Rectal smooth muscle tissue (tissue), 1 donor: ENCODE results near the gene TRIM60.
"Not testable (repeated sequence)": the region's sequence is repeated elsewhere in the genome, so short reads cannot be mapped to it uniquely, and the experiment has no call there.

Experiments
- H3K27ac ChIP-seq: one replicate; pipeline ENCODE4 v1.7.0; 2013; ENCODE audit warnings: low read depth, low read length, inconsistent platforms
- H3K27me3 ChIP-seq: one replicate; pipeline ENCODE4 v1.7.0; 2013; ENCODE audit warnings: low read length; ENCODE audit not compliant: control insufficient read depth, insufficient read depth
- H3K36me3 ChIP-seq: one replicate; pipeline ENCODE4 v1.7.0; 2013; ENCODE audit warnings: low read length; ENCODE audit not compliant: control insufficient read depth, insufficient read depth
- H3K4me1 ChIP-seq: one replicate; pipeline ENCODE4 v1.7.0; 2013; ENCODE audit warnings: low read length; ENCODE audit not compliant: control insufficient read depth, insufficient read depth
- H3K4me3 ChIP-seq: one replicate; pipeline ENCODE4 v1.7.0; 2013; ENCODE audit warnings: low read length
- H3K9ac ChIP-seq: one replicate; pipeline ENCODE4 v1.7.0; 2013; ENCODE audit warnings: low read length

The TRIM60 gene

DNA sequence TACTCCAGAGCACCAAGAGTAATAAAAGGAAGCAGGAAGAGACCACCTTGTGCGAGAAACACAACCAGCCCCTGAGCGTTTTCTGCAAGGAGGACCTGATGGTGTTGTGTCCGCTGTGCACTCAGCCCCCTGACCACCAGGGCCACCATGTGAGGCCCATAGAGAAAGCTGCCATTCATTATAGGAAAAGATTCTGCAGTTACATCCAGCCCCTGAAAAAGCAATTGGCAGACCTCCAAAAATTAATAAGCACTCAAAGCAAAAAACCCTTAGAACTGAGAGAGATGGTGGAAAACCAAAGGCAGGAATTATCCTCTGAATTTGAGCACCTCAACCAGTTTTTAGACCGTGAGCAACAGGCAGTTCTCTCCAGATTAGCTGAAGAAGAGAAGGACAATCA lies 27.6 kb downstream of the TRIM60 start:
- Histone ChIP-seq H3K27me3 (no peaks in the 10 kb centered on the region), H3K4me1 (no peaks in the 10 kb centered on the region), H3K27ac (no peak overlapping the region), H3K4me3 (no peak overlapping the region), H3K9ac (no peak overlapping the region), H3K36me3 (no peaks in the 10 kb centered on the region)

DNA sequence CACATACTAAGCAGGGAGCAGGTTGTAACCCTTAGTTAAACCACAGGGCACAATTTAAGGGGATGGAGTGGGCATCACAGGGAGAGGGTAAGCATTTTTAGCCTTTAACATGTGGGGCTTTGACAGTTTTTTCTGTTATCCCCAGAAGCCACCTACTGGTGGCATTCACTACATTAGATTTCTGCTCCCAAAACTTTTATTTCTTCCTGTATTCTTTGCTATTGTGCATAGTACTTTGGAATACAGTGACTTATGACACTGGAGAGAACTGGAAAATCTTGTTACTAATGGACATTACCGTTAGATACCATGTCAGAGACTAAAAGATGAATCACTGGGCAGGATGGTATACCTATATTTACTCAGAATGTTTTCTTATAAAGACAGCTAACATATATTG lies 29.1 kb downstream of the TRIM60 start:
- H3K36me3 ChIP-seq: no peaks in the 10 kb centered on the region
- no peak overlapping the region for H3K4me3 ChIP-seq
- H3K9ac ChIP-seq: no peak overlapping the region
- no peaks in the 10 kb centered on the region for H3K27me3 ChIP-seq
- H3K4me1 ChIP-seq: no peaks in the 10 kb centered on the region
- no peak overlapping the region for H3K27ac ChIP-seq

DNA sequence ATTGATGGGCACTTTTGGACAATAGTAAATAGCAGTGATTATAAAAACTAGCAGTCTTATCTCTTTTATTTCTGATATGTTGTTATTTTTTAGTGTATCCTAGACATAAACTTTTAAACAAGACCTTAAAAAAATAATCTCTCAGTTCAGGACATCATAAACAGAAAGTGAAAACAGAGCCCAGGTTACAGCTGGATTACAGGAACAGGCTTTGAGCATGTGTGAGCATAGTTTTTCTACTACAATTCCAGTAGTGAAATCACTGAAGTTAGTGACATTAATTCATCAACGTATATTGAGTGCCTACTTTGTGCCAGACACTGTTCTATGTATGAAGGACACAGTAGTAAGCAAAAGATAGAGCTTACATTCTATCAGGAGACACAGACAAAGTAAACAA lies 38.8 kb downstream of the TRIM60 start:
- H3K9ac ChIP-seq: no peak overlapping the region
- no peaks in the 10 kb centered on the region for H3K36me3 ChIP-seq
- H3K27ac ChIP-seq: no peak overlapping the region
- H3K27me3 ChIP-seq: no peaks in the 10 kb centered on the region
- H3K4me1 ChIP-seq: no peaks in the 10 kb centered on the region
- no peak overlapping the region for H3K4me3 ChIP-seq

DNA sequence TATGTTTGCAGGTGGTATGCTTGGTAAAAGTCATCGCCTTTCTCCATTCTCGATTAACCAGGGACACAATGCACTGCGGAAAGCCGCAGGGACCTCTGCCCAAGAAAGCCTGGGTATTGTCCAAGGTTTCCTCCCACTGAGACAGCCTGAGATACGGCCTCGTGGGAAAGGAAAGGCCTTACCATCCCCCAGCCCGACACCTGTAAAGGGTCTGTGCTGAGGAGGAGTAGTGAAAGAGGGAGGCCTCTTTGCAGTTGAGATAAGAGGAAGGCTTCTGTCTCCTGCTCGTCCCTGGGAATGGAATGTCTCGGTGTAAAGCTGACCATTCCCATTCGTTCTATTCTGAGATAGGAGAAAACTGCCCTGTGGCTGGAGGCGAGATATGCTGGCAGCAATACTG lies 41.5 kb downstream of the TRIM60 start:
- H3K27me3 ChIP-seq: not testable (repeated sequence)

DNA sequence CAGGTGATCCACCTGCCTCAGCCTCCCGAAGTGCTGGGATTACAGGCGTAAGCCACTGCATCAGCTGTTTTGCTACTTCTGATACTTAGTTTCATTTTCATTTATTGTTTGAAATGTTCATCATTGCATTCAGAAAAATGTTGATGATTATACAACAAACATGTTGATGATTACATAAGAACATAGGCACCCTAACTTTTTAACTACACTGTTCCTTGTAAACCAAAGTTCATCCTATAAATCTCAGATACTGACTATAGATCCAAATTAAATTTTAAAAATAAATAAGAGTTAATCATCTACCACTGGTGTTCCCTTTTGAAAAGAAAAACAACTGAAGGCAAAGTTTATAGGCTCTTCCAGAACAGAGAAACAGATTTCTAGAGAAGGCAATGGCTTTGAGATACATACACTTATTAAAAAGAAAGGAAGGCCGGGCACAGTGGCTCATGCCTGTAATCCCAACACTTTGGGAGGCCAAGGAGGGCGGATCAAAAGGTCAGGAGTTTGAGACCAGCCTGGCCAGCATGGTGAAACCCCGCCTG lies 45.3 kb downstream of the TRIM60 start:
- H3K36me3 ChIP-seq: no peaks in the 10 kb centered on the region
- H3K9ac ChIP-seq: no peak overlapping the region
- no peaks in the 10 kb centered on the region for H3K27me3 ChIP-seq
- H3K4me3 ChIP-seq: no peak overlapping the region
- H3K27ac ChIP-seq: no peak overlapping the region
- H3K4me1 ChIP-seq: no peaks in the 10 kb centered on the region

More for the DNA sequence above, 41.5 kb downstream of the TRIM60 start:
- not testable (repeated sequence) for H3K4me3 ChIP-seq, H3K4me1 ChIP-seq, H3K9ac ChIP-seq, H3K27ac ChIP-seq, H3K36me3 ChIP-seq

DNA sequence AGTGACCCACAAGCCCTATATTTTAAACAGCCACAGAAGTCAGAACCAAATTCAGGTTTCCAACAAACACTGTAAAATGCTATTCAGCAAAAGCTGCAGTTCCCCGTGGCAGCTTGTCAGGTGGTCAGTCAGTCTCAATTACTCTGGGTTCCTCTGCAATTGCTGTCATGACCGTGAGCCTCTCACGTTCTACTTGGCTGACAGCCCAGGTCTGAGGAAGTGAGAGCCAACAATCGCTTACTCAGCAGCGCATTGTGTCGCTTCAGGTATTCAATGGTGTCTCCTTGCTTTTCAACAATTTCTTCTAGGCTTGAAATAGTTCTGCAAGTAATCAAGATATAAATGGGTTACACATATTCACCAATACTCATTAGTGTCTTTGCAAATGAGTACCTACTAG lies 47.7 kb downstream of the TRIM60 start:
- no peak overlapping the region for H3K9ac ChIP-seq
- H3K27ac ChIP-seq: no peak overlapping the region
- H3K4me3 ChIP-seq: no peak overlapping the region
- H3K27me3 ChIP-seq: no peaks in the 10 kb centered on the region
- no peaks in the 10 kb centered on the region for H3K36me3 ChIP-seq
- no peaks in the 10 kb centered on the region for H3K4me1 ChIP-seq

DNA sequence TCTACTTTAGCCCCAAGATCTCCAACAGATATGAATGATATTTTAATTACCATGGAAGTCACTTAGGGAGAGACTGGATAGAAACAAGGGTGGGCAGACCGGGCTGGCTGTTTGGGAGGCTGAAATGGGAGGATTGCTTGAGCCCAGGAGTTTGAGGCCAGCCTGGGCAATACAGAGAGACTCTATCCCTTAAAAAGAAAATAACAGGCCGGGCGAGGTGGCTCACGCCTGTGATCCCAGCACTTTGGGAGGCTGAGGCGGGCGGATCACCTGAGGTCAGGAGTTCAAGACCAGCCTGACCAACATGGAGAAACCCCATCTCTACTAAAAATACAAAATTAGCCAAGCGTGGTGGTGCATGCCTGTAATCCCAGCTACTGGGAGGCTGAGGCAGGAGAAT lies 53.0 kb downstream of the TRIM60 start:
- H3K27ac ChIP-seq, H3K9ac ChIP-seq, H3K4me1 ChIP-seq, H3K36me3 ChIP-seq, H3K27me3 ChIP-seq, H3K4me3 ChIP-seq: not testable (repeated sequence)

DNA sequence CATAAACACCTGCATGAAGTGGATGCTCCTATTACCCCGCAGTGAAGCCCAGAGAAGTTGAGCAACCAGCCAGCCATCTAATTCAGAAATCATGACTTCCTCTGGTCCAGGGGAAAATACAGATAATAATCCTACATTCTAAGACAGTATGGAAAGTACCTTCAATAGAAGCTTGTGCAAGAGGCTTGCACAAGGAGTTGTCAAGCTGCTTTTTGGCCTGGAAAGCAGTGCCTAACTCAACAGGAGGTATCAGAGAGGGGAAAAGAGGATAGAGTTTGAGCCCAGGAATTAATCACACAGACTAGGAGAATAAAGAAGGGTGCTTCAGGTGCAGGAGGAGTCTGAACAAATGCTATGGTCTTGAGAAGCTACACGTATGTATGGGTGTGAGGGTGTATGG lies 54.1 kb downstream of the TRIM60 start:
- Histone ChIP-seq H3K27ac (no peak overlapping the region), H3K9ac (no peak overlapping the region), H3K27me3 (no peaks in the 10 kb centered on the region), H3K4me1 (no peaks in the 10 kb centered on the region), H3K36me3 (peaks cover 5% of the 10 kb centered on the region), H3K4me3 (no peak overlapping the region)

DNA sequence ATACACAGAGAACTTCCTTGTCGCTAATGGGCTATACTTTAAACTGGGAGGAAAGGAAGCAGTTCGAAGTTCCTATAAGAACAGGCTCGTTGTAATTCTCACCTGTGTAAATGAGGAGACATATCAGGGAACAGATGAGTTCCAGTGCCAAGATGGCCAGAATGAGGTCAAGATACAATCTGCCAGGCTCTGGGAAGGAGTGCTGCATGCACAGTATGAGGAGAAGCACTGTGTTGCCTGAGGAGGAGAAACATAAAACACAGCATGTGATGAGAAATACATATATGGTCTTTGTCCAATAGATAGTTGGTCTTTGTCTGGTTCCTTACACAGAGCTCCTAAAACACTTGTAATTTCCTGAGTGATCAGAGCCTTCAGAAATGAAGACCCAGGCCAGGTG lies 56.6 kb downstream of the TRIM60 start:
- Histone ChIP-seq H3K9ac (no peak overlapping the region), H3K4me1 (no peaks in the 10 kb centered on the region), H3K4me3 (no peak overlapping the region), H3K27me3 (no peaks in the 10 kb centered on the region), H3K27ac (no peak overlapping the region), H3K36me3 (peaks cover 5% of the 10 kb centered on the region)
